Dedifferentiated amniotic fluid mesenchymal stem cell (primary cell): ENCODE measurements around the gene ATP6V1F.

Experiments
- DNase-seq: peaks from one replicate; pipeline ENCODE4 v3.0.0-alpha.2; 2016; ENCODE audit errors: extremely low spot score

The ATP6V1F gene

DNA sequence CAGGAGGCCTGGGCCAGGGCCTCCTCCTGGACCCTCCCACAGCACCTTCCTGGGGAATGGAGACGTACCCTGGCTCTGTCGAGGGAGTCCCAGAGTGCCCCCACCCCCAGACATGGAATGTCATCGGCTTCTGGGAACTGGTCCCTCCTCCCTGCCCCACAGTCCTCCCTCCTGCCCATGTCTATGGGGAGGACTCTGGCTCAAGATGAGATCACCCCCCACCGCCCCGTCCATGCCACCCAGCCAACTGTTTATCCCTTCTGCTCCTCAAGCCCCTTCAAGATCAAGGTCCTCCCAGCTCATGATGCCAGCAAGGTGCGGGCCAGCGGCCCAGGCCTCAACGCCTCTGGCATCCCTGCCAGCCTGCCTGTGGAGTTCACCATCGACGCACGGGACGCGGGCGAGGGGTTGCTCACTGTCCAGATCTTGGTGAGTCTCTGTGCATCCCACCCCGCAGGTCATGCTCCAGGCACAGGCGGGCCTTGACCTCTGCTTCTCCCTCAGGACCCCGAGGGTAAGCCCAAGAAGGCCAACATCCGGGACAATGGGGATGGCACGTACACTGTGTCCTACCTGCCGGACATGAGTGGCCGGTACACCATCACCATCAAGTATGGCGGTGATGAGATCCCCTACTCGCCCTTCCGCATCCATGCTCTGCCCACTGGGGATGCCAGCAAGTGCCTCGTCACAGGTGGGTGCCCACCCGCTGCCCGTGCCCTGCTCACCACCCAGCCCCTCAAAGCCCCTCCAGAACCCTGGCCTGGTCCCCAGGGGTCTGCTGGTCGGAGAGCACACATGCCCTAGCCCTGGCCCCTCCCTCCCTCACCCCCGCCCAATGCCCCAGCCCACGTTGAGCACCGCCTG, 14.1 kb upstream of the ATP6V1F start:
- DNase-seq = no peak

DNA sequence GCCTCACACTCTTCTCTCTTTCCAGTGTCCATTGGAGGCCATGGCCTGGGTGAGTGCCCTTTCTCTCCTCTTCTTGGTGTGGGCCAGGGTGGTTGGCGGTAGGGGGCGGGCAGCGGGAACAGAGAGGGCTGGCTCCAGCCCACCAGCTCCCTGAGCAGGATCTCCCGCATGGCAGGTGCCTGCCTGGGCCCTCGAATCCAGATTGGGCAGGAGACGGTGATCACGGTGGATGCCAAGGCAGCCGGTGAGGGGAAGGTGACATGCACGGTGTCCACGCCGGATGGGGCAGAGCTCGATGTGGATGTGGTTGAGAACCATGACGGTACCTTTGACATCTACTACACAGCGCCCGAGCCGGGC, 13.5 kb upstream of the ATP6V1F start:
- no peak for DNase-seq

- DNase-seq = no peak
Measured at GRCh38 chr7:128849804-128850490, 12.7 kb upstream of the ATP6V1F start.

GRCh38 chr7:128852537-128853254, 10.0 kb upstream of the ATP6V1F start:
- DNase-seq = no peak

DNA sequence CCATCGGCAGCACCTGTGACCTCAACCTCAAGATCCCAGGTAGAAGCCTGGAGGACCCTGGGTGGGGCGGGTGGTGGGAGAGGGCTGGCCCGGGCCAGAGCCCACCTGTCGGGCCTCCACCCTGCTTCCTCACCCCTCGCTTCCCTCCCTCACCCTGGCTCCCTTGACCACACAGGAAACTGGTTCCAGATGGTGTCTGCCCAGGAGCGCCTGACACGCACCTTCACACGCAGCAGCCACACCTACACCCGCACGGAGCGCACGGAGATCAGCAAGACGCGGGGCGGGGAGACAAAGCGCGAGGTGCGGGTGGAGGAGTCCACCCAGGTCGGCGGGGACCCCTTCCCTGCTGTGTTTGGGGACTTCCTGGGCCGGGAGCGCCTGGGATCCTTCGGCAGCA, 8.9 kb upstream of the ATP6V1F start:
- DNase-seq = no peak

DNA sequence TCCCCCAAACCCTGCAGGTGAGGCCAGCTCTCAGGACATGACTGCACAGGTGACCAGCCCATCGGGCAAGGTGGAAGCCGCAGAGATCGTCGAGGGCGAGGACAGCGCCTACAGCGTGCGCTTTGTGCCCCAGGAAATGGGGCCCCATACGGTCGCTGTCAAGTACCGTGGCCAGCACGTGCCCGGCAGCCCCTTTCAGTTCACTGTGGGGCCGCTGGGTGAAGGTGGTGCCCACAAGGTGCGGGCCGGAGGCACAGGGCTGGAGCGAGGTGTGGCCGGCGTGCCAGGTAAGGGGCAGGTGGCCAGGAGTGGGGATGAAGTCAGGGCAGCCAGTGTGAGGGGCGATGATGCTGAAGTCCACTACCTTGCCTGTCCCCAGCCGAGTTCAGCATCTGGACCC, 8.3 kb upstream of the ATP6V1F start:
- DNase-seq = no peak

DNA sequence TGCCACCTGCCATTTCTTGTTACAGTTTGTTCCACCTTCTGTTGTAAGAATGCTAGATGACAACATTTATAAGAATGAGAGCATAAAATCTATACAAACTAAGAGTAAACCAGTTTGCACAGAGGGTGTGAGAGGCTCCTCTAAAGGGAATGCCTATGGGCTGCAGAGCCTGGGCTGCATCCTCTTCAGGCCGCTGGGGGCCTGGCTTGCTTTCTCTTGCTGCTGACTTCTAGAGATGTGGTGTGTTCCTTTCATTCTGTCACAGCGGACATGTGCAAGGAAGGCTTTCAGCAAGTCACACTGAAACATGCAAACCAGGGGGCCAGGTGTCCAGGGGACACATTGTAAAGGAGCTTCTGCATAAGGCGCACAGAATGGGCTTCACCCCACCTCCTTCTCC, 7.1 kb upstream of the ATP6V1F start:
- DNase-seq = no peak

GRCh38 chr7:128856001-128856718, 6.5 kb upstream of the ATP6V1F start:
- DNase-seq = no peak

DNA sequence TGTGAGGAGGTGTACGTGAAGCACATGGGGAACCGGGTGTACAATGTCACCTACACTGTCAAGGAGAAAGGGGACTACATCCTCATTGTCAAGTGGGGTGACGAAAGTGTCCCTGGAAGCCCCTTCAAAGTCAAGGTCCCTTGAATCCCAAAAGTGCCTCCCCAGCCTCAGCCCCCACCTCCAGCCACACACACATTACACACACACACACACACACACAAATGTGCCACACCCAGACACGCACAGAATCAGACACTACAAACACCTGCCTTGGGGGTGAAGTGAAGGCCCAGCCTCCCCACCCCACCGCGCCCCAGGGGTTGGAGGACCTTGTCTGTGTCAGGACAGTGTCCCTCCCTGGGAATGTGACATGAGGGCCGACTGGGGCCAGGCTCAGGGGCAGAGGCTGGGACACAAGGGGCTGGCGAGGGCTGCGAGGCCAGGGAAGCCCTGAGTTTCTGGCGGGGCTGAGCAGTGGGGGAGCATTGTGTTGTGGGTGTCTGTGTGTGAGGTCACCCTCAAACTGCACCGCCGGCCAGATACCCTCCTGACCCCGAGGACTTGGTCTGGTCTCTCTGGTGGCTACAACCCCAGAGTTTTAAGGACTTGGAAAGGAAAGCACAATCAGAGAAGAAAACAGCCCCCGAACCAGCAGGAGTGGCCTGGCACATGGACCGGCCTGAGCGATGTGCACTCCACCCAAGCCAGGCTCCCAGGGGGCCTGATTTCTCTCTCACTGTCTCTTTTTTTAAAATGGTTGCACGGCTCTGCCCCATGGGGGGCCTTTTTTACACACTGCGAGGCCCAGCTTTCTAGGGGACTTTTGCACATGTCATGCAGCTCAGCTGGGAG, 4.0 kb upstream of the ATP6V1F start:
- no peak for DNase-seq

- DNase-seq = no peak
Measured at GRCh38 chr7:128859232-128860157, 3.2 kb upstream of the ATP6V1F start.

GRCh38 chr7:128860158-128861073, 2.2 kb upstream of the ATP6V1F start:
- DNase-seq = no peak

DNA sequence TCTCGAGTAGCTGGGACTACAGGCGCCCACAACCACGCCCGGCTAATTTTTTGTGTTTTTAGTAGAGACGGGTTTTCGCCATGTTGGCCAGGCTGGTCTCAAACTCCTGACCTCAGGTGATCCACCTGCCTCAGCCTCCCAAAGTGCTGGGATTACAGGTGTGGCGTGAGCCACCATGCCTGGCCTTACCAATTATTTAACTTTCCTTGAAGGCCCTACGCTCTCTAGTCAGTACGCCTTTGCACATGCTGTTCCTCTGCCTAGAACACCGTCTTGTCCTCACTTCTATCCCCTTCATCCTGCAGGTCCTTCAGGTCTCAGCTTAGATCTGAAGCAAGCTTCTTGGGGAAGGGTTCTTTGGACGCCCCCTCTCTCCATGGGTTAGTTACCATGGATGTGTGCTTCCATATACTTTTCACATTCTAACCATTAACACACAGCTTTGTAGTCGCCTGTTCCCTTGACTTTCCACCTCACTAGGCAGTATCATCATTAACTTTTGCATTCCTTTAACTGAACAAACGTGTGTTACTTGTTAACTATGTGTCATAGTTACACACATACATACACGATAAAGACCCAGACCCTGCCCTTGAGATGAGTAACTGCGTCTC, 592 bp upstream of the ATP6V1F start:
- DNase-seq = no peak

DNA sequence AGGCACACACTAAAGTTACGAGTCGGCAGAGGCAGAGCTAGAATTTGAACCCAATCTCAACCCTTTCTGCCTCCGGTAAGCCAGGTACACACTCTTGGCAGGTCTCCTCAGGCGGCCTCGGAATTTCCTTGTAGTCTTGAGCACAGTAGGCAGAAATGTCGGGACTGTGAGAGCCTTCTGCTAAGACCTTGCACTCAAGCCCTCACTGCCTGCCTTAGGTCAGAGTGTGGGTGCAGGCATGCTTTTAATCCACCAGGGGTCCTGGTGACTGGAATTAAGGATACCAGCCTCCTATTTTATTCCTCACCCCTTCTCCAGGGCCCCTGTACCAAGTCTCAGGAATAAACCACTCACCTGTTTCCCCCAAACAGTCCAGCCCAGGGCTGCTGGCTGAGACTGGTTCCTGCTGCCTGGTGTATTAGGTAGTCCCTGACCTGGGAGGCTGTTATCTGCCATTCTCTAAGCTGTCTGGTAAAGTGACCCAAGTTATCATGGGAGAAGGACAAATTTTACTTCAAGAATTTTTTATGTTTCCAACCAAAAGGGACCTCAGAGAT, 855 bp downstream of the ATP6V1F start:
- peak; percentile 55 for DNase-seq

- DNase-seq = no peak
Measured at GRCh38 chr7:128865303-128865702, 2.6 kb downstream of the ATP6V1F start.

GRCh38 chr7:128865996-128866877, 3.6 kb downstream of the ATP6V1F start:
- no peak for DNase-seq

GRCh38 chr7:128867241-128867640, 4.6 kb downstream of the ATP6V1F start:
- no peak for DNase-seq
